Stomach (tissue), 4 donors: ENCODE data around the gene FAU.

Experiments
- CTCF ChIP-seq, 7 experiments: fragments of 450-650 bp in 4 of 7; fragments of 200-600 bp in 3 of 7; sonication (generic) in 3 of 7; IDR thresholded peaks; one replicate each; pipeline ENCODE4 v1.5.1; 2016 to 2019; ENCODE audit warnings: antibody characterized with exemption in 7 of 7, control low read depth in 2 of 7, mild to moderate bottlenecking in 1 of 7
- EP300 ChIP-seq: sonication (generic); formaldehyde crosslinking; IDR thresholded peaks from one replicate; pipeline ENCODE4 v1.6.1; 2017; ENCODE audit warnings: antibody characterized with exemption

DNA sequence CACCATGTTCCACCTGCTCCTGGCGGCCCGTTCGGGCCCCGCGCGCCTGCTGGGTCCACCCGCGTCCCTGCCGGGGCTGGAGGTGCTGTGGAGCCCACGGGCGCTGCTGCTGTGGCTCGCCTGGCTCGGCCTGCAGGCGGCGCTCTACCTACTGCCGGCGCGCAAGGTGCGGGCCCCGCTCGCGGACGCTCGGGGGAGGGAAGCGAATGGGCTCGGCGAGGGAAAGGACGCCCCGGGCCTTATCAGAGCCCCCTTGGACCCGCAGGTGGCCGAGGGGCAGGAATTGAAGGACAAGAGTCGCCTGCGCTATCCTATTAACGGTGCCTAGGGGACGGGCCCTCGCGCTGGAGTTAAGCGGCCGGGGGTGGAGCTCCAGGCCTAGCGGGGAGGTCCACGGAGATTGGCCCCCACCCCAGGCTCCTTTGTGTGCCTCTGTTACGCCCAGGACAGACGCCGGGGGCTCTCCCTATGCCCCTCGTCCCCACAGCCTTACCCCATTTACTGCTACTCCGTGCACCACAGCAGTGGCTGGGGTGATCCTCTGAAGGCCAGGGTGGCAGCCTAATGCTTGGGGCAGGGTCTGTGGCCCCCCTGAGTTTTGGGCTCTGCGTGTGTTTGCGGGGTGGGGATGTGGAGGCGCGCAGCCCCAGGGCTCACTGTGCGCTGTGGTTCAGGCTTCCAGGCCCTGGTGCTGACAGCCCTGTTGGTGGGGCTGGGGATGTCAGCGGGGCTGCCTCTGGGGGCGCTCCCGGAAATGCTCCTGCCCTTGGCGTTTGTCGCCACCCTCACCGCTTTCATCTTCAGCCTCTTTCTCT, 9.2 kb downstream of the FAU start:
- TF ChIP-seq CTCF (IDR thresholded peaks at IDR 0.05) (peak in 5 of 7 experiments; percentile 44 to 95 (median 85)), EP300 (no peak)
